SJSA1 (cell line): Measurements from ENCODE around the gene PDE4A. TPM values are rescaled to one million over a fixed set of nuclear protein-coding genes. Genes with fewer than 3 reads are reported as not detected.
"Not testable (repeated sequence)": the region's sequence is repeated elsewhere in the genome, so short reads cannot be mapped to it uniquely, and the experiment has no call there.

ENCODE experiments used
- DNase-seq, 2 experiments: peaks; one replicate each; pipeline ENCODE4 v3.0.0-alpha.2; 2015 to 2020; ENCODE audit warnings: low spot score in 2 of 2, low read depth in 1 of 2
- H3K27ac ChIP-seq: fragments of 250-450 bp; sonication (Bioruptor Pico); 2 replicates; pipeline ENCODE4 v1.5.1; 2020; ENCODE audit warnings: mild to moderate bottlenecking, moderate library complexity
- H3K27me3 ChIP-seq: fragments of 250-450 bp; sonication (Bioruptor Pico); replicated peaks from 2 replicates; pipeline ENCODE4 v1.5.1; 2020; ENCODE audit warnings: mild to moderate bottlenecking, moderate library complexity
- H3K36me3 ChIP-seq: fragments of 250-450 bp; sonication (Bioruptor Pico); 2 replicates; pipeline ENCODE4 v1.5.1; 2020; ENCODE audit warnings: mild to moderate bottlenecking
- H3K4me1 ChIP-seq: fragments of 250-450 bp; sonication (Bioruptor Pico); replicated peaks from 2 replicates; pipeline ENCODE4 v1.6.1; 2021; ENCODE audit warnings: mild to moderate bottlenecking
- H3K4me3 ChIP-seq: fragments of 250-450 bp; sonication (Bioruptor Pico); 2 replicates; pipeline ENCODE4 v1.5.1; 2020; ENCODE audit warnings: mild to moderate bottlenecking
- H3K9me3 ChIP-seq: fragments of 250-450 bp; sonication (Bioruptor Pico); replicated peaks from 2 replicates; pipeline ENCODE4 v1.5.1; 2020; ENCODE audit warnings: mild to moderate bottlenecking
- total RNA-seq: library from RNA; depleted of rRNA; stranded (reverse); fragments of >200 nt; shearing (Covaris generic); gene quantifications from 2 replicates; pipeline ENCODE4 v1.2.3, GENCODE V29; 2014; rRNA removed

PDE4A gene
- total RNA-seq: 6.9 and 11.5 TPM in 2 replicates

DNA sequence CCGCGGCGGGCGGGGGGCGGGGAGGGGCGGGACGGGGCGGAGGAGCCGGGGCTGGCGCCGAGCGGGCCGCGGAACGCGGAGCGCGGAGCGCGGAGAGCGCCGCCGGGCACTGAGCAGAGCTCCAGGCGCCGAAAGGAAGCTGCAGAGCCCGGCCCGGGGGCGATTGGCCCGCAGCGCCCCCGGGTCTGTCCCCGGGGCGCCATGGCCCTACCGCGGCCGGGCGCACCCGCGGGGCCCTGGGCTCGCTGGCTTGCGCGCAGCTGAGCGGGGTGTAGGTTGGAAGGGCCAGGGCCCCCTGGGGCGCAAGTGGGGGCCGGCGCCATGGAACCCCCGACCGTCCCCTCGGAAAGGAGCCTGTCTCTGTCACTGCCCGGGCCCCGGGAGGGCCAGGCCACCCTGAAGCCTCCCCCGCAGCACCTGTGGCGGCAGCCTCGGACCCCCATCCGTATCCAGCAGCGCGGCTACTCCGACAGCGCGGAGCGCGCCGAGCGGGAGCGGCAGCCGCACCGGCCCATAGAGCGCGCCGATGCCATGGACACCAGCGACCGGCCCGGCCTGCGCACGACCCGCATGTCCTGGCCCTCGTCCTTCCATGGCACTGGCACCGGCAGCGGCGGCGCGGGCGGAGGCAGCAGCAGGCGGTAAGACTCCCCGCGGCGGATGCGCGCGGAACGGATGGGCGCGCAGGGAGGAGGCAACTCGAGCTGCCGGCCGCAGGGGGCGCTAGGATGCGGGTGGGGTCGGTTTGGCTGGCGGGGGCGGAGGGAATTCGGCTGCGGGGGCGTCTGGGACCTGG, at the start of gene PDE4A:
Gene PDE4A, plus strand, starts transcription at position 95 of the 796 bp plus-strand sequence. Its CDS starts 227 bp downstream, at position 322.
- Histone ChIP-seq H3K27ac (peak within 1 kb of the TSS; percentile 47), H3K27me3 (no peaks in the 10 kb centered on the region), H3K36me3 (peaks cover 5% of the 10 kb centered on the region), H3K9me3 (no peaks in the 10 kb centered on the region; the same call in 1 of the 2 replicates), H3K4me3 (peak within 1 kb of the TSS; percentile 92), H3K4me1 (peaks cover 74% of the 10 kb centered on the region)
- DNase-seq: peak; percentile 80 to 82

GRCh38 chr19:10372690-10373089, 47.6 kb upstream of the PDE4A start:
- Histone ChIP-seq H3K27me3 (no peaks in the 10 kb centered on the region), H3K36me3 (peaks cover 39% of the 10 kb centered on the region), H3K4me3 (no peak overlapping the region), H3K4me1 (no peaks in the 10 kb centered on the region), H3K9me3 (no peaks in the 10 kb centered on the region), H3K27ac (no peak overlapping the region)
- no peak for DNase-seq

DNA sequence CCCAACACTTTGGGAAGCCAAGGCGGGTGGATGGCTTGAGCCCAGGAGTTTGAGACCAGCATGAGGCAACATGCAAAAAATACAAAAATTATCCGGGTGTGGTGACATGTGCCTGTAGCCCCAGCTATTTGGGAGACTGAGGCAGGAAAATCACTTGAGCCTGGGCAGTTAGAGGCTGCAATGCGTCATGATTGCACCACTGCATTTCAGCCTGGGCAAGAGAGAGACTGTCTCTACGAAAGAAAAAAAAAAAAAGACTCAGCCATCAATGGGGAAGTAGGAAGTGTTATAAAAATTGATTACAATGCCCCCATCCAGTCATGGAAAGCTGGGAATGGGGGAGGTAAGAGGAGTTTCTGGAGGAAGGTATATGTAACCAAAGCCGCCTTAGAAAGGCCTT, 45.4 kb upstream of the PDE4A start:
- Histone ChIP-seq H3K4me1 (no peaks in the 10 kb centered on the region), H3K27ac (no peak overlapping the region), H3K27me3 (no peaks in the 10 kb centered on the region), H3K9me3 (no peaks in the 10 kb centered on the region), H3K4me3 (no peak overlapping the region), H3K36me3 (peaks cover 28% of the 10 kb centered on the region)
- DNase-seq: no peak

DNA sequence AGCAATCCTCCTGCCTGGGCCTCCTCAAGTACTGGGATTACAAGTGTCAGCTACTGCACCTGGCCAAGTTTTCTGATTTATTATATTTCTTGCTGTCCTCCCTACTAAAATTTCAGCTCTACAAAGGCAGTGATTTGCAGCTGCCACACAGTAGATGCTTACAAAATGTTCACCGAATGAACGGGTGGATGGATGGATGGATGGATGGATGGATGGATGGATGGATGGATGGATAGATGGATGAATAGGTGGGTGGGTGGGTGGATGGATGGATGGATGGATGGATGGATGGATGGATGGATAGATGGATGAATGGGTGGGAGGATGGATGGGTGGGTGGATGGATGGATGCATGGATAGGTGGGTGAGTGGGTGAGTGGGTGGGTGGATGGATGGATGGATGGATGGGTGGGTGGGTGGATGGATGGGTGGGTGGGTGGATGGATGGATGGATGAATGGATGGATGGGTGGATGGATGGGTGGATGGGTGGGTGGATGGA, 43.1 kb upstream of the PDE4A start:
- not testable (repeated sequence) for DNase-seq, H3K27me3 ChIP-seq, H3K4me3 ChIP-seq, H3K4me1 ChIP-seq, H3K27ac ChIP-seq, H3K9me3 ChIP-seq
- H3K36me3 ChIP-seq: peaks cover 24% of the 10 kb centered on the region

DNA sequence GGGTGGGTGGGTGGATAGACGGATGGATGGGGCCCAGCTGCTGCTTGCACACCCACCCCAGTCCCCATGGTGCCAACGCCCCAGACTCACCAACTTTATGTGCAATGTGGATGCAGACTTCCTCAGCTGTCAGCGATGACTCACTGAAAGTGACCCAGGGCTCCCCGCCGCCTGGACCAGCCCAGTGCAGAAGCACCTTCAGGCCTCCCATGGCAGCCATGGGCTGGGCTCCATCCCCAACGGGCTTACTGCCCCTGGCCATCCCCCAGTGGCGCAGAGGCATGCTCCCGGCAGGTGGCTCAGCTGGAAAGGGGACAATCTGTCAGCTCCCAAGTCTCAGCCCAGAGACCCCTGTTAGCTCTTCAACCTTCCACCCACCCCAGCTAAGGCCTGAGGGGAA, 42.2 kb upstream of the PDE4A start:
- no peak overlapping the region for H3K27ac ChIP-seq
- H3K27me3 ChIP-seq: no peaks in the 10 kb centered on the region
- peaks cover 5% of the 10 kb centered on the region for H3K4me1 ChIP-seq
- peaks cover 20% of the 10 kb centered on the region for H3K36me3 ChIP-seq
- H3K4me3 ChIP-seq: no peak overlapping the region
- no peaks in the 10 kb centered on the region for H3K9me3 ChIP-seq
- DNase-seq: no peak

DNA sequence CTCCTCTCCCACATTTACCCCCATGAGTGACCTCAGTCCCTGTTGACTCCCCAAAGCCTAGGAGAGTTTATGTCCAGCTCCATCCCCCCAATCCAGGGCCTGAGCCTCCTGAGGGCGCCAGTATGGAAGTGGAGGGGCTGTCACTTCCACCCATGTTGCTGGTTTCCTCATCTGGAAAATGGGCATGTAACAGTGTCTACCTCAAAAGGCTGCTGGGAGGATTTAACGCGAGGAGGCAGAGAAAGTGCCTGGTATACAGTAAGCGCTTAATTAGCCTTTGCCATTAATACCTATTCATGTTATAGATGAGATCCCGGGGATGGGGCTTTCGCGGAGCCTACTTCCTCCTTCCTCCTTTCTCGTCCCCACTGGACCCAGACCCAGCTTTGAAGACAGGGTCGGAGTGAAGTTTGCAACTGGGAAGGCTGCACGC, 40.4 kb upstream of the PDE4A start:
- DNase-seq: no peak
- H3K4me1 ChIP-seq: peaks cover 5% of the 10 kb centered on the region
- peak overlapping the region; percentile 33 for H3K27ac ChIP-seq
- H3K27me3 ChIP-seq: no peaks in the 10 kb centered on the region
- peaks cover 17% of the 10 kb centered on the region for H3K36me3 ChIP-seq
- peak overlapping the region; percentile 66 for H3K4me3 ChIP-seq
- no peaks in the 10 kb centered on the region for H3K9me3 ChIP-seq

DNA sequence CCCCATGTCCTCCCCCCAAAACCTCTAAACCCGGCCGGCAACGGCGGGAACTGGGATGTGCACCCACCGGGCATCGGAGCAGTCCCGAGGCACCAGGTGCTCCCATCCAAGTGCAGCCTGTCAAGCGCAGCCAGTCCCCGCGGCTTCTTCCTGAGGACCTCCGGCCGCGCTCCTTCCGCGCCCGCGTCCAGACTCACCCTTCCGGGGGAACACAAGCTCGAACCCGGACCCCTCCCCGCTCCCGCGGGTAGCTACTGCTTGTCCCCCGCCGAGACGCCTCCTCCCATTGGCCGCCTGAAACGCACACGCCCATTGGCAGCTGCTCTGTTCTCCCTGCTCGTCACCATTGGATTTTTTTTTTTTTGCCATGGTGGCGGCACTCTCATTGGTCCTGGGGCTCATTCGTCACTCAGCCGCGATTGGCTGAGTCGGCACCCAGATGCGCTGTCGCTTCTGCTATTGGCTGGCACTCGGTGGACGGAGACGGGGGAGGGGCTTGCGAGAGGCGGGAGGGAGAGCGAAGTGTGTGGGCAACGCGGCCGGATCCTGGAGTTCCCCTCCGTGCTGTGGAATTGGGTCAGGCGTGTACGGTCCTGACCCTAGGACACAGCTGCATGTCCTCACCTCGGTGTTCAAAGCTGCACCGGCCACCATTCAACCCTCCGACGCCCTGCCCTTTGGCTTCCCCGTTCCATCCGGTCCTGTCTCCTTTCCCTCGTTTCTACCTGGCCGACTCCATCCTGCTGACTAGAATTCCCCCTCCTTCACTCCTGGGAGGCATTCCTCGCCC, 39.8 kb upstream of the PDE4A start, which contains the start of gene TYK2:
Gene TYK2, minus strand, starts transcription at position 260 of the 790 bp plus-strand sequence. CDS start 2,166 bp downstream, outside the sequence.
- H3K4me3 ChIP-seq: peak within 1 kb of the TSS; percentile 66
- H3K27me3 ChIP-seq: no peaks in the 10 kb centered on the region
- peak within 1 kb of the TSS; percentile 33 for H3K27ac ChIP-seq
- peaks cover 17% of the 10 kb centered on the region for H3K36me3 ChIP-seq
- peak; percentile 97 to 99 for DNase-seq
- peaks cover 5% of the 10 kb centered on the region for H3K4me1 ChIP-seq
- H3K9me3 ChIP-seq: no peaks in the 10 kb centered on the region

GRCh38 chr19:10383223-10383499, 37.2 kb upstream of the PDE4A start:
- H3K27me3 ChIP-seq, H3K4me1 ChIP-seq, H3K9me3 ChIP-seq, H3K4me3 ChIP-seq, H3K27ac ChIP-seq, DNase-seq: not testable (repeated sequence)
- H3K36me3 ChIP-seq: peaks cover 11% of the 10 kb centered on the region

GRCh38 chr19:10384580-10384979, 35.8 kb upstream of the PDE4A start:
- H3K36me3 ChIP-seq: peaks cover 7% of the 10 kb centered on the region
- H3K27me3 ChIP-seq: no peaks in the 10 kb centered on the region
- H3K9me3 ChIP-seq: no peaks in the 10 kb centered on the region
- H3K4me1 ChIP-seq: peaks cover 5% of the 10 kb centered on the region
- DNase-seq: no peak
- no peak overlapping the region for H3K27ac ChIP-seq
- H3K4me3 ChIP-seq: no peak overlapping the region

DNA sequence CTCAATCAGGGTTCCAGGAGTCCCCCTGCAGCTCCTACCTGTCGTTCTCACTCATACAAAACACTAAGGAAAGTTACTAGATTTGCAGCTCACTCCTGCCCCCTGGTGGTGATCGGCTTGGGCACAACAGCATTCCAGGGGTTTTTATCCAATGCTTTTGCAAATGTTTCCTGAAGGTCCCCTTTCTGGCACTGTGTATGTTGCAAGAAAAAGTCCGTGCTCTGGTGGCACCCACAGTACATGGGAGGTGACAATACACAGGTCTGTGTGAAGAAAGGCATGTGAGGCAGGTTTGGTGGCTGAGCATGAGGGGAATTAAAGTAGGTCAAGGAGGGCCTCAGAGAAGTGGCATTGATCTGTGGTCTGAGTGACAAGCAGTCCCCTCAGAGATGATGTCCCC, 31.4 kb upstream of the PDE4A start:
- Histone ChIP-seq H3K9me3 (no peaks in the 10 kb centered on the region), H3K27ac (no peak overlapping the region), H3K4me3 (no peak overlapping the region), H3K27me3 (no peaks in the 10 kb centered on the region), H3K4me1 (no peaks in the 10 kb centered on the region), H3K36me3 (peaks cover 48% of the 10 kb centered on the region)
- DNase-seq: peak; percentile 76 to 81

DNA sequence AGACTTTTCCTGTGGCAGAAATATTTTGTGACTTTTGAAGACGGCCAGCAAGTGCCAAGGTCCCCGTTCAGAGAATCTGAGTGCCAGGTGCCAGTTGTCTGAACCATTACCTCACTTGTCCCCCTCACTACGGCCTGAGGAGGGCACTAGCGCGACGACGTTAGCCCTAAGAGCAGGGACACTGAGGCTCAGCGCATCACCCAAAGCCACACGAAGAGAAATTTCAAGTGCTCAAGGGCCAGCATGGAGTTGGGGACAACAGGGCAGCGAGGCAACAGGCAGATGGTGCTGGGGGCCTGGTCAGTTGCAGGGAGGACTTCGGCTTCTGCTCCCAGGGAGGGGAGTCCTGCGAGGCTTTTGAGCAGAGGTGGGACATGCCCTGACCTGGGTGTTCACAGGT, 30.5 kb upstream of the PDE4A start:
- Histone ChIP-seq H3K36me3 (peaks cover 57% of the 10 kb centered on the region), H3K27me3 (no peaks in the 10 kb centered on the region), H3K9me3 (no peaks in the 10 kb centered on the region), H3K4me1 (no peaks in the 10 kb centered on the region), H3K27ac (no peak overlapping the region), H3K4me3 (no peak overlapping the region)
- peak in 1 of 2 experiments; percentile 45 for DNase-seq

GRCh38 chr19:10390652-10391286, 29.6 kb upstream of the PDE4A start:
- H3K27me3 ChIP-seq: no peaks in the 10 kb centered on the region
- H3K4me3 ChIP-seq: no peak overlapping the region
- DNase-seq: peak; percentile 53 to 75
- no peak overlapping the region for H3K27ac ChIP-seq
- H3K36me3 ChIP-seq: peaks cover 63% of the 10 kb centered on the region
- H3K9me3 ChIP-seq: no peaks in the 10 kb centered on the region
- H3K4me1 ChIP-seq: no peaks in the 10 kb centered on the region

GRCh38 chr19:10392120-10392519, 28.2 kb upstream of the PDE4A start:
- no peaks in the 10 kb centered on the region for H3K27me3 ChIP-seq
- H3K4me3 ChIP-seq: no peak overlapping the region
- H3K4me1 ChIP-seq: no peaks in the 10 kb centered on the region
- H3K9me3 ChIP-seq: no peaks in the 10 kb centered on the region
- no peak for DNase-seq
- no peak overlapping the region for H3K27ac ChIP-seq
- peaks cover 73% of the 10 kb centered on the region for H3K36me3 ChIP-seq
